Hepatocyte (in vitro differentiated cells): ENCODE data around the gene PLBD1. TPM values are rescaled to one million over a fixed set of nuclear protein-coding genes. Genes with fewer than 3 reads are reported as not detected.

Experiments
- DNase-seq: peaks from one replicate; pipeline ENCODE4 v3.0.0-alpha.2; 2016; ENCODE audit warnings: low spot score
- H2AFZ ChIP-seq: fragments of 200-600 bp; sonication (generic); 2 replicates; pipeline ENCODE4 v1.6.0; 2016; ENCODE audit warnings: antibody characterized with exemption, mild to moderate bottlenecking
- H3K27ac ChIP-seq: fragments of 200-600 bp; sonication (generic); 2 replicates; pipeline ENCODE4 v1.5.1; 2016; ENCODE audit warnings: mild to moderate bottlenecking
- H3K27me3 ChIP-seq: fragments of 200-600 bp; sonication (generic); 2 replicates; pipeline ENCODE4 v1.6.1; 2016
- H3K36me3 ChIP-seq: fragments of 200-600 bp; sonication (generic); replicated peaks from 2 replicates; pipeline ENCODE4 v1.5.1; 2016; ENCODE audit warnings: low read depth; ENCODE audit not compliant: insufficient read depth
- H3K4me1 ChIP-seq: fragments of 200-600 bp; sonication (generic); 2 replicates; pipeline ENCODE4 v1.5.1; 2016; ENCODE audit warnings: mild to moderate bottlenecking, moderate library complexity; ENCODE audit not compliant: insufficient read depth
- H3K4me2 ChIP-seq: fragments of 200-600 bp; sonication (generic); 2 replicates; pipeline ENCODE4 v1.6.0; 2016
- H3K4me3 ChIP-seq: fragments of 200-600 bp; sonication (generic); 2 replicates; pipeline ENCODE4 v1.5.1; 2016; ENCODE audit warnings: mild to moderate bottlenecking
- H3K79me2 ChIP-seq: fragments of 200-600 bp; sonication (generic); 2 replicates; pipeline ENCODE4 v1.6.0; 2017; ENCODE audit warnings: mild to moderate bottlenecking
- H3K9me2 ChIP-seq: fragments of 200-600 bp; sonication (generic); replicated peaks from 2 replicates; pipeline ENCODE4 v1.6.0; 2017; ENCODE audit warnings: mild to moderate bottlenecking; ENCODE audit not compliant: insufficient read depth
- H3K9me3 ChIP-seq: fragments of 200-600 bp; sonication (generic); 2 replicates; pipeline ENCODE4 v1.5.1; 2016; ENCODE audit warnings: low read depth, mild to moderate bottlenecking
- H4K20me1 ChIP-seq: fragments of 200-600 bp; sonication (generic); 2 replicates; pipeline ENCODE4 v1.6.0; 2016; ENCODE audit warnings: mild to moderate bottlenecking; ENCODE audit not compliant: insufficient read depth, poor library complexity, severe bottlenecking
- EZH2 ChIP-seq: fragments of 200-600 bp; sonication (generic); IDR thresholded peaks from 2 replicates; pipeline ENCODE4 v1.6.1; 2016; ENCODE audit warnings: antibody characterized with exemption, mild to moderate bottlenecking, borderline replicate concordance
- EZH2phosphoT487 ChIP-seq: fragments of 200-600 bp; sonication (generic); IDR thresholded peaks from one replicate; pipeline ENCODE4 v1.6.1; 2018; ENCODE audit warnings: antibody characterized with exemption, mild to moderate bottlenecking, low read depth, moderate library complexity; ENCODE audit not compliant: unreplicated experiment, severe bottlenecking
- WGBS: methylation state at CpG from one replicate; pipeline ENCODE4 v1.1.6; 2016; ENCODE audit warnings: low lambda C conversion rate; ENCODE audit errors: missing lambda C conversion rate; 5-methylcytosine and 5-hydroxymethylcytosine counted together
- polyA plus RNA-seq: library from polyadenylated mRNA; unstranded; fragments of >200 nt; fragmentation: Nextera tagmentation; extraction: Ambion mirVana; gene quantifications from 2 replicates; pipeline ENCODE4 v1.2.1, GENCODE V29; 2016
- total RNA-seq: library from RNA; depleted of rRNA; stranded (reverse); fragments of >200 nt; gene quantifications from 2 replicates; pipeline ENCODE4 v1.2.3, GENCODE V29; 2014
- TF ChIP-seq, protein P1 (sequence below): fragments of 200-600 bp; sonication (generic); IDR thresholded peaks from 2 replicates; pipeline ENCODE4 v1.5.1; 2016; ENCODE audit warnings: antibody characterized with exemption, mild to moderate bottlenecking; ENCODE audit not compliant: poor library complexity

The PLBD1 gene
- total and polyA plus RNA-seq, 2 experiments from 2014 or later = 18.6 to 19.1 TPM

DNA sequence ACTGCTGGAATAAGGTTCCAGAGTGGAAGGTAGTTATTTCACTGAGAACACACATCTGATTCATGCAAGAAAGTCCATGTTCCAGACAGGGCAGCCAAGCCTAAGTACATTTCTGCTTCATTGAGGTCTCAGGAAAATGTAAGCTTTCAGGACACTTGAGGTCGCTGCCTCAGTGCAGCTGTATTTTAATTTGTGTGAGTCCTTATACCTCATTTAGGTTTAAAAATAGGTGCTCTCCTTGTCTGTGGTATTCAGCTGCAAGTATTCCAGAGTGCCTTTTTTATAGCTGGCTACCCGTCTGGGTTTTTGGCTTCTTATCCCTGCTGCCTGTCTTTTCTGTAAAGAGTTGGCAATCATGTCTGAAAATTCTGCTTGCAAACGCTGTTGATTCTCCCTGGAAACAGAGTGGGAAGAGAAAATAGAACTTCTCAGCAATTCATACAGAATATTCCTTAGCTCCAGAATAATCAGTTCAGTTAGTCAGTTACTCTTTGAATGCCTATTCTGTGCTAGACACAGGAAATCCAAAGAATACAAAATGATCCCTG, 45.3 kb upstream of the PLBD1 start:
- no peak overlapping the region for H3K27ac ChIP-seq
- H3K27me3 ChIP-seq = no peaks in the 10 kb centered on the region
- no peak for DNase-seq
- H3K79me2 ChIP-seq = no peaks in the 10 kb centered on the region
- 74% methylated on average over 3 of the region's 3 CpGs for WGBS
- no peak overlapping the region for H3K4me2 ChIP-seq
- no peaks in the 10 kb centered on the region for H3K36me3 ChIP-seq
- H4K20me1 ChIP-seq = no peaks in the 10 kb centered on the region
- no peak overlapping the region for H3K4me3 ChIP-seq
- no peaks in the 10 kb centered on the region for H3K4me1 ChIP-seq
- H3K9me2 ChIP-seq = no peaks in the 10 kb centered on the region
- no peak for TF ChIP-seq EZH2
- TF ChIP-seq, protein P1, sequence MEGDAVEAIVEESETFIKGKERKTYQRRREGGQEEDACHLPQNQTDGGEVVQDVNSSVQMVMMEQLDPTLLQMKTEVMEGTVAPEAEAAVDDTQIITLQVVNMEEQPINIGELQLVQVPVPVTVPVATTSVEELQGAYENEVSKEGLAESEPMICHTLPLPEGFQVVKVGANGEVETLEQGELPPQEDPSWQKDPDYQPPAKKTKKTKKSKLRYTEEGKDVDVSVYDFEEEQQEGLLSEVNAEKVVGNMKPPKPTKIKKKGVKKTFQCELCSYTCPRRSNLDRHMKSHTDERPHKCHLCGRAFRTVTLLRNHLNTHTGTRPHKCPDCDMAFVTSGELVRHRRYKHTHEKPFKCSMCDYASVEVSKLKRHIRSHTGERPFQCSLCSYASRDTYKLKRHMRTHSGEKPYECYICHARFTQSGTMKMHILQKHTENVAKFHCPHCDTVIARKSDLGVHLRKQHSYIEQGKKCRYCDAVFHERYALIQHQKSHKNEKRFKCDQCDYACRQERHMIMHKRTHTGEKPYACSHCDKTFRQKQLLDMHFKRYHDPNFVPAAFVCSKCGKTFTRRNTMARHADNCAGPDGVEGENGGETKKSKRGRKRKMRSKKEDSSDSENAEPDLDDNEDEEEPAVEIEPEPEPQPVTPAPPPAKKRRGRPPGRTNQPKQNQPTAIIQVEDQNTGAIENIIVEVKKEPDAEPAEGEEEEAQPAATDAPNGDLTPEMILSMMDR = no peak
- no peak for TF ChIP-seq EZH2phosphoT487
- no peak overlapping the region for H2AFZ ChIP-seq
- H3K9me3 ChIP-seq = peaks cover 8% of the 10 kb centered on the region

DNA sequence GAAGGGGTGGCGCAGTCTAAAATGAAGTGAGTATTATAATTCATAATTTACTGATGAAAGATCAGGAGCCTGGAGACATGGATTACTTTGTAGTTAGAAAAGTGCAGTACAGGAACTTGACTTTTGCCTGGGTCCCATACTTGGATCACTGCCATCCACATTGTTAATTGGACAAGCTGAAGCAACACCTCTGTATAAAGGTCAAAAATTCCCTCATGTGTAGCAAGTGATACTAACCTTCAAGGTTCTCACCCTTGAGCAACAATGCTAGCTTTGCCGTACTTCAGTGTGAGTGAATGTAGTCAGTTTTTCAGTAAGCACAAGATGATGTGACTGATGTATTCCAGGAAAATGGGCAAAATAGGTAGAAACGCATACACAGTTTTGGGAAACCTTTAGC, 44.6 kb upstream of the PLBD1 start:
- no peak overlapping the region for H3K4me2 ChIP-seq
- H3K9me3 ChIP-seq = peaks cover 8% of the 10 kb centered on the region
- H3K4me1 ChIP-seq = no peaks in the 10 kb centered on the region
- H3K4me3 ChIP-seq = no peak overlapping the region
- TF ChIP-seq, protein P1 = no peak
- TF ChIP-seq EZH2 (no peak), EZH2phosphoT487 (no peak)
- 92% methylated on average over 3 of the region's 3 CpGs for WGBS
- H3K27me3 ChIP-seq = no peaks in the 10 kb centered on the region
- no peaks in the 10 kb centered on the region for H3K79me2 ChIP-seq
- H3K27ac ChIP-seq = no peak overlapping the region
- H3K9me2 ChIP-seq = no peaks in the 10 kb centered on the region
- H3K36me3 ChIP-seq = no peaks in the 10 kb centered on the region
- no peak for DNase-seq
- H4K20me1 ChIP-seq = no peaks in the 10 kb centered on the region
- no peak overlapping the region for H2AFZ ChIP-seq

DNA sequence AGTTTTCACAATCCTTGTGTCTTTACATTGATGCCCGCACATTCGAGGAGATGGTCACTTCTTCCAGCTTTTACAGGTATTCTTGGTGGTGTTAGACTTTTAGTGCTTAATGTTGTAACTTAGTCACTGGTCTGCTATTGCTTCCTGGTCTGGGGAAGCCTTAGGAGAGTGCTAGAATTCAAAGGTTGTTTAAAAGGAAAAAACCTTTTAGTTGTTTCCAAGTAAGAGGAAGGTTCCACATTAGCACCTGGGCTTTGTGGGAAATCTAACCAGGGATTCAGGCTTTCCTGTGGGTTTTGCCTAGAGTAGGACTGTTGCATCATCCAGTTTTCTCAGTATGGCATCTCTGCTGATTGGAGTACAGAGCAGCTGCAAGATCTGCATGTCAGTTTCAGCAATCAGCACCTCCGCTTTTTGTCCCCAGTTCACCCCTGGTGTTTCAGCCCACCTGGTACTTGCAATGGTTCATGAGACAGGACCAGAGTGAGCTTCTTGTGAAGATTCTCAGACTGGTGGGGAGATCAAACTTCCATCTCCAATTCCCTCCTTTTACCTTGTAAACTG, 44.0 kb upstream of the PLBD1 start:
- no peaks in the 10 kb centered on the region for H3K27me3 ChIP-seq
- 95% methylated on average over 3 of the region's 3 CpGs for WGBS
- H3K9me3 ChIP-seq = peaks cover 8% of the 10 kb centered on the region
- no peak overlapping the region for H3K4me3 ChIP-seq
- TF ChIP-seq, protein P1 = no peak
- TF ChIP-seq EZH2phosphoT487 (no peak), EZH2 (no peak)
- H3K4me1 ChIP-seq = no peaks in the 10 kb centered on the region
- no peak overlapping the region for H2AFZ ChIP-seq
- H3K27ac ChIP-seq = no peak overlapping the region
- H3K9me2 ChIP-seq = no peaks in the 10 kb centered on the region
- DNase-seq = no peak
- H4K20me1 ChIP-seq = no peaks in the 10 kb centered on the region
- H3K4me2 ChIP-seq = no peak overlapping the region
- no peaks in the 10 kb centered on the region for H3K36me3 ChIP-seq
- no peaks in the 10 kb centered on the region for H3K79me2 ChIP-seq
